Suprapubic skin (tissue), 4 donors: Measurements from ENCODE around the gene ABI1.

ENCODE experiments used
- CTCF ChIP-seq, 2 donors: fragments of 200-600 bp in 1 of 2; fragments of 450-650 bp in 1 of 2; sonication (generic) in 1 of 2; IDR thresholded peaks; one replicate each; pipeline ENCODE4 v1.5.1; 2016 to 2019; ENCODE audit warnings: antibody characterized with exemption in 2 of 2, mild to moderate bottlenecking in 1 of 2, moderate library complexity in 1 of 2
- EP300 ChIP-seq: sonication (generic); formaldehyde crosslinking; IDR thresholded peaks from one replicate; pipeline ENCODE4 v1.6.1; 2017; ENCODE audit warnings: antibody characterized with exemption
- POLR2A ChIP-seq, 2 donors: fragments of 450-650 bp; IDR thresholded peaks; one replicate each; pipeline ENCODE4 v1.6.1; 2017; ENCODE audit warnings: antibody characterized with exemption in 2 of 2, mild to moderate bottlenecking in 2 of 2, moderate library complexity in 2 of 2
- POLR2AphosphoS5 ChIP-seq, 3 donors: sonication (generic); formaldehyde crosslinking; IDR thresholded peaks; one replicate each; pipeline ENCODE4 v1.6.1; 2017; ENCODE audit warnings: antibody characterized with exemption in 3 of 3

- TF ChIP-seq POLR2A (IDR thresholded peaks at IDR 0.05) (no peak), EP300 (no peak), CTCF (IDR thresholded peaks at IDR 0.05) (no peak), POLR2AphosphoS5 (IDR thresholded peaks at IDR 0.05) (no peak)
Observed at GRCh38 chr10:26706936-26707335, 153.8 kb downstream of the ABI1 start.
